GM19372 (cell line): ENCODE measurements around the gene GRIN3B.

Experiments
- ATAC-seq: cut with Tn5 transposase; IDR thresholded peaks from one replicate; pipeline ENCODE4 v1.9.1; 2021; ENCODE audit warnings: mild to moderate bottlenecking, low read depth, moderate library complexity; ENCODE audit not compliant: unreplicated experiment

The GRIN3B gene

GRCh38 chr19:1054102-1055027 is 54.1 kb downstream of the GRIN3B start:
- no peak for ATAC-seq

- ATAC-seq: no peak
Measured at GRCh38 chr19:1055028-1055425, 54.8 kb downstream of the GRIN3B start.

GRCh38 chr19:1055886-1056620 is 55.8 kb downstream of the GRIN3B start:
- no peak for ATAC-seq

GRCh38 chr19:1057176-1057855 is 57.1 kb downstream of the GRIN3B start:
- ATAC-seq: no peak

- no peak for ATAC-seq
Measured at GRCh38 chr19:1058112-1058511, 57.9 kb downstream of the GRIN3B start.
